CD4-positive, alpha-beta T cell treated with Interferon gamma for 1 hour (primary cell): ENCODE results near the gene GART.
"Not testable (repeated sequence)": the region's sequence is repeated elsewhere in the genome, so short reads cannot be mapped to it uniquely, and the experiment has no call there.

Experiments used
- DNase-seq: peaks from one replicate; pipeline ENCODE4 v3.0.0-alpha.2; 2020

GART gene

DNA sequence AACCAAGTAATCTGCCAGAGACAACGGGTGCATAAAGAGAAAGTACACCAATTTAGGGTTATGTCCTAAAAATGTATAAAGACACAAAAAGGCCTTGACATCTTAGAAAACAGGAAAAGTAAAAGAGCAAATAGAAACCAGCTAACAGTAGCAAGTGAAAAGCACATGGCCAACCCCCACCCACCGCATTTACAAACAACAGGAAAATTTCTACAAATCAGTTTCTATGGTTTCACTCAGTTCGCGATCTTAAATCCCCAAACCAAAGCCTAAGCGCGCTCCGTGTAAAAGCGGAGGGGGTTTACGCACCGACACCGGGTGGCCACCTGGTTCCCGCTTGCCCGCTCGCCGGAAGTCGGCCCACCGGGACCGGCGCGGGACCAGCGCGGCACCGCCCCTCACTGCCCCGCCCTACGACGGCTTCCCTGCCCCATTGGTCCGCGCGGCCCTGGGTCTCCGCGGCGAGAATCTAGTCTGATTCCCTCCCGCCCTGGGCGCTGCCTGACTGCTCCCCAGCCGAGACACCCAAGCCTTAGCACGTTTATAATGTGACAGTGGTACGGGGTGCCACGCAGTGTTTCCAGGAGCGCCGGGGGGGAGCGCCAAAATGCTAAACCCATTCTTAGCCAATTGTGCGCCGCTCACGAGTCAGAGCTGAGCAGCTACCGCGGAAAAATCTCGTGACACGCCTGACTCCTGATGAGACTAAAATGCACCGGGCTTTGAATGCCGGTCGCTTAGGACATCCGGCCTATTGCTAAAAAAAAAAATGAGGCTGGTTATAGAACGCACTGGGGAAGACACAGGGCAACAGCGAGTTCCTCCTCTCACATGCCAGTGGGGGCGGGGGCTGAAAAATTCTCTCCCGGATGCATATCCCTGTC is at the start of gene GART:
Gene GART (minus strand): TSS at position 362 of the 884 bp plus-strand sequence. CDS start 2,802 bp downstream, outside the sequence.
- peak; percentile 81 for DNase-seq

DNA sequence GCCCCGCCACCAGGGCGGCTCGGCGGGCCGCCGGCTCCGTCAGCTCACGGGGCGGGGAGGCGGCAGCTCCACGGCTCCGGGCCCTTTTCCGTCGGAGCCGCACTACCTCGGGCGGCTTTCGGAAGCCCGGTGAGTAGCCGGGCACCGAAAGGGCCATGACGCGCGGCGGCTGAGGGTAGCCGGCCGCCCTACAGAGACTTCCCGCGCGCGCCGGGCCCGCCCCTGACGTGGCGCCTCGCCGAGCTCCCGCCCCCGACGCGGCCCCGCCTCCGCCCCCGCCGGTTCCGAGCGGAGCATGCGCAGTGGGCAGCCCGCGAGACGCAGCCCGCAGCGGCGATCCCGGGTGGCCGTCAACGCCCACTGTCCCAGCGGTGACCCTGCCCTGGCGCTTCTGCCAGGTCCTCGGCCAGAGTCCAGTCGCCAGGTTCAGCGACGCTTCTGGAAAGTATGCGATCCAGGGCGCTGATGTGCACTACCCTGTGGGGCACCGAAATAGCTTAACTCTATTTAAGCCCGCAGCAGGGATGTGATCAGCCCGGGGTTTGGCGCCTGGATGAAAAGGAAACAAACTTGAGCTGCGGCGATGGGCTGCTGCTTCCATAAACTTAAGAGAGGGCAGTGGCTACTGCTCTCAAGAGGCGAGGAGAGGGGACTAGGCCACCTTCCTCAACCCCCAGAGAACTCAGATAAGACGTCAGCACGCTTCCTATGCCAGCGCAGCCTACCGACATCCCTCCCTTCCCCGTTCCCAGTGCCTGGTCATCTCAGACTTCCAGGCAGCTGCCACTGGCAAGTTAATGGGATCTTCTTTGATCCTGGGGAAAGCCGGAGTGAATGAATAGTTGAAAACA is 46.8 kb upstream of the GART start, which contains the start of gene DONSON:
Gene DONSON (minus strand): TSS at position 200 of the 851 bp plus-strand sequence. CDS start 43 bp downstream, at position 157.
- peak; percentile 84 for DNase-seq

DNA sequence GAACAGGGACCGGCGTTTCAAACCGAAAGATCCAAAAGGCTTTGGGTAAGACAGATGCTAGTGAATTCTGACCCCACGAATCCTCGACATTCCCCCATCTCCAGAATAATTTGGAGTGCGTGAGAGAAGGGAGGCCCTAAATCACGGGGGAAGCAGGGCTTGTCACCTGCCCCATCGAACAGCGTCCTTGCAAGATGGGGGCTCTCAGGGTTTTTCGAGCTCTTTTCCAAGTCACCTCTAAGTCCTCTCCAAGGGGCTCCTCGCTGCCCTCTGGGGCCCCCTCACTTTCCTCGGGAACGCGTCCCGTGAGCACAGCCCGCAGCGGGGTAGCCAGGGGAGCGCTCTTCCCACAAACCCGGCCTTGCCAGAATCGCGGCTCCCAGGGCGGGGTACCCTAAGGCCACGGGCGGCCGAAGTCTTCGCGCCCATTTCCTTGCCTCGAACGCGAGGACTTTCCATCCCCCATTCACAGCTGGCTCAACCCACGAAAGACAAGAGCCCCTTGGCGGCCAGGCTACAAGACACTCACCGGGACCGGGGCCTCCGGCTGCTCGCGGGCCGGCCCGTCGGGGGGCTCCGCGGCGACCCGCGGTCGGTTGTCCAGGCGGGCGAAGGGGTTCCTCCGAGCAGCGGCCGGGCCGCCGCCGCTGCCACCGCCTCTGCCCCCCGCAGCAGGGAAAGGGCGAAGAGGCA is 46.0 kb upstream of the GART start:
- peak; percentile 6 for DNase-seq

DNA sequence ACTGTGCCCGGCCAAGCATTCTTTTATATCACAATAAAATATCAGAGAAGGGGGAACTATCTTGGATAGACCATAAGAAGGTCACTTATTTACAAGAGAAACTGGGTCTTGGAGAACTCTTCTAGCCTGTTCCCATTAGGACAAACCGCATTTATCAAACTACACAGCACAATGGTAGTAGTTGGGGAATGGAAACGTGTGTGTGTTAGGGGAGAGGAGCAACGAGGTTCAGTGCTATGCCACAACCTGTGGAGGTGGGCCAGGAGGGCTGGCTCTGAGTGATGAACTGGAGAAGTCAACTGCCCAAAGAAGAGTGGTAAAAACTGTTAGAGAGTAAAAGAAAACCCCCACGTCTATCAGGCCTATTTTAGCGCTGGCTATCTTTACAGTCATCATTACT is 45.0 kb upstream of the GART start:
- DNase-seq = no peak

DNA sequence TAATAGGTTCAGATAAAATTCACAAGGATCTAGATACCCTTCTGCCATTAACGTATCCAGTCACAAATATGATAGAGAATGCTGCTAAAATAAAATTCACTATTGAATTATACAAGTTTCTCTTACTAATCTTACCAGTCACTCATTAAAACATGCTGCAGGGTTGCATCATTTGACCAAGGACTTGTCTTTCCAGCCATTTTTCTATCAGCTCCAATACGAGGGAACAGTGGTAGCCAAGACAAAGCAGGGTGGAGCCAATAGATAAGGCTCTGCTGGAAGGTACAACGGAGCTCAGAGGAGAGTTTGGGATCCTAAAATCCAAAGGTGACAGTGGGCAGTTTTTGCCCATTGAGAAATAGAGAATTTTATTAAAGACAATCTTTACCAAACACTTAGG is 42.5 kb upstream of the GART start:
- no peak for DNase-seq

DNA sequence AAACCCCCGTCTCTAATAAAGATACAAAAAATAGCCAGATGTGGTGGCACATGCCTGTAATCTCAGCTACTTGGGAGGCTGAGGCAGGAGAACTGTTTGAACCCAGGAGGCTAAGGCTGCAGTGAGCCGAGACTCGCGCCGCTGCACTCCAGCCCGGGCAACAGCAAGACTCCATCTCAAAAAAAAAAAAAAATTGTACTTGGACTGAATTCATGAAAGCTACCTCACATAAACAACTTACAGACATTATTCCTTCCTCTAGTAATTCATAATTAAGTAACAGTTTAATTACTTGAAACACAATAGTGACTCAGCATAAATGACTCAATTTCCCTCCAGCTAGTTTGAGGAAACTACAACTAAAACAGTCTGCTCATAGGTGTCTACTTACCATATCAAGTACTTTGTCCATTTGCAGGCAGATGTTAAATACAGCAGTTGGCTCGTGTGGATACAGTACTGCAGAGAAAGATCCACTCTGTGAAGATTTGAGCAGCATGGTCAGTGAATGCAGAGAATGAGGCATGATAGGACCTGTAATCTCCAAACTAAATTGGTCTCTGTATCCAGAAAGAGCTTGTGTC is 37.1 kb upstream of the GART start:
- DNase-seq = no peak

DNA sequence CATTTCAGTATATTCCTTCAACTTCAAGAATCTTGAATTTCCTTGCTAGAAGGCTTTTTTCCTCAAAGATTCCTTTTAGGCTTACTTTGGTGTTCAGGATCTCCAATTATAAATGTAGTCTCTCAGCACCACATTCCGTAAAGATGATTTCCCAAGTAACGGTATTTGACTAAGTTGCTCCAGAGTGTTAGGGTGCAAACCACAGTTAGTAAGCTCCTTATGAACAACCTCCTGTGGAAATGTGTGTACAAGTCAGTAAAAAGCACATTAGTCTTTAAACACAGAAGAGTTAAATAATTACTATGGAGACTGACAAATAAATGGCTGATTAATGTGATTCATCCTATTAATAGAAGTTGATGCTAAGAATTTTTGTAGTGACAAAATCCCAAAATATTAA is 36.3 kb upstream of the GART start:
- no peak for DNase-seq

DNA sequence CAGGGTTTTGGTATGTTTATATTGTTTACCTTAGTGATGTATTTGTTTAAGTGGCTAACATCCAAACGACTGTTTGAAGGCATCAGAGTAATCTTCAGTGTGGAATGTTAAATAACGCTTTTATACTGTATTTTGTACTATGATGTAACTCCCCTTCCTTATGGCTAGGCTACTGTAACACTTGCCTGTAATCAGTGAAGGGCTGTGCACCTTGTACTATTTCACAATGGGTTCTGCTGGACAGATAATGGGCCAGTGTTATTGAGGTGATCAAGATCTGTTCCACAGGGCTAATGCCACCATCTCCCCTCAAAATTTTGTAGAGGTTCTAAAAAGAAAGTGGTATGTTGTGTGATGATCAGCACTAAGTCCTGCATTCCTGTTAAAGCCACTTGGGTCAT is 34.8 kb upstream of the GART start:
- DNase-seq = not testable (repeated sequence)

DNA sequence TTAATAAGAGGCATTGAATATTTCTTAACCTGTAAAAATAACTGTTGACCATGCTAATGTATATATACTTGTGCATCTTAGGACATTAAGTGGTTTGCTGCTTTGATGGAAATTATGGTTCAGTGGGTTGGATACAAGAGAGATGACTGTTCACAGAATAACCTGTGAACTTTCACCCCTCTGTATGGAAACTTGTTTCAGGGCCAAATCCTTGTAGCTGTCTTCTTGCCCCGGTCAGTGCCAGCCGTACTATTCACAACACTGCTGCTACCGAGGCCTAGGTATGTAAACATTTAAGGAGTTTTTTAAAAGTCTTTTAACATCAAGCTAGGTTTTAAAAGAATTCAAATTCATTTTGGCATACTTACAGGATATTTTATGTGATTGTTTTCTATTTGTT is 30.4 kb upstream of the GART start:
- no peak for DNase-seq

DNA sequence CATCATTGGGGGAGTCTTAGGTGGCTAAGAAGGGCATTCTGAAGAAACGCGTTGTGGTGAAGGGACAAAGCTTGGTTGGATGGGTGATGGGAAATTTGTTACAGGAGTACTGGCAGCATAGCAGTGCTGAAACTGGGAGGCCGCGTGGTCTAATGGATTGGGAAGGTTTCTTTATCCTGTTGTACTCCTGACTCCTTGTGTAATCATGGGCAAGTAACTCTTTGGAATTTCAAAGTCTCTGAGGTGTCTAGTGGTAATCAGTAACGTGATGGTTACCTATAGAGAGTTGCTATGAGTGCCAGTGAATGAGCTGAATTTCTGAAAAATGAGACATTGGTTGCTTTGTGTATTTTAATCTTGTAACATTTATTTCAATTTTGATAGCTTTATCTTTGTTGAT is 28.1 kb upstream of the GART start:
- no peak for DNase-seq

DNA sequence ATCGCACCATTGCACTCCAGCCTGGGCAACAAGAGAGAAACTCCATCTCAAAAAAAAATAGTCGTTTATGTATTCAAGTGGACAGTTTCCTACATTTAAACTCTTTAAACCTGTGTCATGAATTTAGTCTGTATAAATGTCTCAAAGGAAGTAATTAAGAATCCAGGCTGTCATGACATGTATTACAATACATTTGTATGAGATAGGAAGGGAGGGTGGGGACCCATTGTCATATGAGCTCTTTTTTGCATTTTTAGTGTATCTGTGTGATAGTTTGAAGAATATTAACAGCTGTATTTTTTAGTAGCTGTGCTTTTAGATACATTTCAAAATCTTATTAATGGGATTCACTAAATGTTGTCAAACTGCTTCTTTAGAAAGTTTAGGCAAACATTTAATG is 26.5 kb upstream of the GART start:
- no peak for DNase-seq

DNA sequence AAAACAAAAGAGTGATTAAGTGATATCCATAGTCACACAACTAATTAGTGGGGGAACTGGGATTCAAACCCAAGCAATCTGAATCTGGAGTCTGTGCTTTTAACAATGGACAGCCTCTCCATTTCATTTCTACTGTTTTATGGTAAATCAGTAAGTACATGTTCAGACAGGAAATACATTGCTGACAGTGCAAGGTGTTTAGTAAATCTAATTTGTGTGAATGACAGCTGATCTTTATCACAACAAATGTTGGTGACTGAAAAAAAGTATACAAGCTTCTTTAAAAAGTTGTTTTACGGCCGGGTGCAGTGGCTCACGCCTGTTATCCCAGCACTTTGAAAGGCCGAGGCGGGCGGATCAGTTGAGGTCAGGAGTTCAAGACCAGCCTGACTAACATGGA is 26.0 kb upstream of the GART start:
- DNase-seq = no peak

DNA sequence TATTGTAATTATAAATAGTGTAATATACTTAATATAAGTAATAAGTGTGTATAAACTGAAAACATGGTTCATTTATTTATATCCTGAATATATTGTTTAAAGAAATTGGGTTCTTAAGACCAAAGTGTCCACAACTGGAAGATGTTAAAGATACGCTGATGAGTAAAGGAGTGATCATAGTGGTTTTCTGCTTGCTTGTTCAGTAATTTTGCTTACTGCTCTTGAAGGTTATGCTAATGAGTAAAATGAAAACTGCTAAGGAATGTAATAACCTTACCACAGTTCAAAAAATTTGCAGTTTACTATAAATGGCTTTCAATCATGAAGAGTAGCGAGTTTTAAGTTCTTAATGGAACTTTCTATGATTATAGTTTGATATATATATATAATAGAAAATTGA is 24.6 kb upstream of the GART start:
- no peak for DNase-seq

DNA sequence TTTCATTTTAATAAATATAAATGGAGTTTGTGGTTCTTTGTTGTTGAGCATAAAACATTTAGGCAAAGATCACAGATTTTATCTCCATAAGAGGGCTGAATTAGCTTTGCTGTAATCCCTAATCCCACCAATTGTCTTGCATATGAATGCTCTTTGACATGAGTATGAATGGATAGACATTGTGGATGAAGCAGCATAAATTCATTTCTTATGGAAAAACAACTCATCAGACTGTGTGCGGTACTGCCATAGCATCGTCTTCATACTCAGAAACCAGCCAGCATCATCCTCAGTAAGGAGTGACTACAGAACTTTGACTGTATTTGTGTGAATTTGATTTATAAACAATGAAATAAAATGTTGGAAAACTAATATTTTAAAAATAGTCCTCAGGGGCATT is 20.5 kb upstream of the GART start:
- DNase-seq = no peak

DNA sequence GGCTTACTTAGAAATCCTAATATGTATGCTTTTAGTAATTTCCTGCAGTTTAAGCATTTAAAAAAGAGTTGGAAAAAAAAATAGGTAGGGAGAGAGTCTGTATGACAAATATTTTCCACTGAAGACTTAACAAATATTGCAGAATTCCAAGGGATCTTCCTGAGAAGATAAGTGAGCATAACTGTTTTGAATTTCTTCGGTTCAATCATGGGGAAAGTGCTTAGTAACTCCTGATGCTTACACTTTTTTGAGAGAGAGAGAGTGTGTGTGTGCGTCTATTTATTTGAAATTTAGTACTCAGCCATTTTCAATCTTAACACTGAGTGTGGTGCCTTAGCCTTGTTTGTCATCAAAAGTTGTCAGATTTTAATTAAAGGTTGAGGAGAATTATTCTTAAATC is 19.5 kb upstream of the GART start:
- no peak for DNase-seq

DNA sequence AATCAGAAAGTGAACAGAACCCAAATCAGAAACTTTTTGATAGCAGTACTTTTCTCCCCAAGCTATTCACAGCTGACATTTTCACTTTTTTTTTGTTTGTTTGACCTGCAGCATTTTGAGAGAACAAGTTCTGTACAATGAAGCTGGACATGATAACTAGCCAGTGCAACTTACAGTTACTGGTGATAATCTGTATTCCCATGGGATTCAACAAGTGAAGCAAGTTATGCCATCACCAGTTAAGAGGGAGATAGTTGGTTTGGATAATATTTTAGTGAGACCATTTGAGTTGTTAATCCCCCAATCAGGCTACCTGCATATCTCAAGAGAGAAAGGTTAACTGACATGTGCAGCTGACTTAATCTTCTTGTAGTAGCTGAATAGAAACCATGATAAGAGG is 19.0 kb upstream of the GART start:
- DNase-seq = no peak

DNA sequence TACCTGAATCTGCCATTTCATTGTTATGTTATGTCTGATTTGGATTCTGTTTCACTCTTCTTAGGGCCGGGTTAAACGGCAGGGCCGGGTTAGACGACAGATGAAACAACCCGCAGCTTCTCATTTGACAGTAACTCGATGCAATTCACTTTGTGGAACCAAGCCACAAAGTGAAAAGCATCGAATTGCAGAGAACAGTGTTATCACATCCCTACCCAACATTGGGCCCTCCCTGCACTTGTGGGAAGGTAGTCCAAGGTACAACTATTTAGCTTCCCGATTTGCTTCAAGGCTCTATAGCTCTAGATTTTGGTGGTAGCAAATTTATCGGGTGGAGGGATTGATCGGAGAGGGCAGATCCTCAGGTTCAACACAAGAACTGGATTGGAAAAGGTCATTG is 17.9 kb upstream of the GART start:
- DNase-seq = no peak

DNA sequence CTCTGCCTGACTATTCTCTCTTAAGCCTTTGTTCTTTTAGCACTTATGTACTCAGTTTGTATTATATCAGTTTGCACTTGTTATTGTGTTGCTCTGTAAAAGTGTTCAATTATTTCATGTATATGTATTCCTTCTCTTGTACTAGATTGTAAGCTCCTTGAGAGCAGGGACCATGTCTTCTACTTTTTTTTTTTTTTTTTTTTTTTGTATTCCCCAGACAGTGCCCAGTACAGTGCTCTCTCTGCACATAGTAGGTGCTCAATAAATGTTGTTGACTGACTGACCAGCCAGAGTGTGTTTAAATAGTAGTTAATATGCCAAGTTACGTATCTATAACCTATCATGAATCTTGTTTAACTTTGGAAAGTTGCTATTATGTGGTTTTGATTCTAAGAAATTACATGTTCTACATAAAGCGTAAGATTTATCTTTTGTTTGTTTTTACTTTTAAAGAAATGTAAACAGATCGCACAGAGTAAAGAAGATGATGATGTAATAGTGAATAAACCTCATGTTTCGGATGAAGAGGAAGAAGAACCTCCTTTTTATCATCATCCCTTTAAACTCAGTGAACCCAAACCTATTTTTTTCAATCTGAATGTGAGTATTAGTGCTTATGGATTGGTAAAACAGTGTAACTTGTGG is 17.0 kb upstream of the GART start:
- DNase-seq = no peak

DNA sequence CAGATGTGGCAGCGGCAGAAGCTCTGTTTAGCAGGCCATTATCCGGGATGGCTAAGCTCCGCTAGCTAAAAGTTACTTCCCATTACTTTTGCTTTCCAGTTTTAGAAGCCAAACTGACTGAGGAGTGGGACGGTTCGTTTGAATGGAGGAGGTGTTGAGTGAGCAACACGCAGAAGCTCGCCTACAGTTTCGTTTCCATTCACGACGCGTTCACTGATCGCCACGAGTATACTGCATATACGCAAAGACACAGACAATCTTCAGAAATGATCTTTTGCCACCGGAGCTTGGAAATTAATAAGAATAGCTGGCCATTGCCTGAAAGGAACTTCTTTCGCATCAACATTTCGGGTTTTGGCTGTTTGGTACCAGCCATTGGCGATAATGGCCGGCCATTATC is 15.5 kb upstream of the GART start:
- no peak for DNase-seq

DNA sequence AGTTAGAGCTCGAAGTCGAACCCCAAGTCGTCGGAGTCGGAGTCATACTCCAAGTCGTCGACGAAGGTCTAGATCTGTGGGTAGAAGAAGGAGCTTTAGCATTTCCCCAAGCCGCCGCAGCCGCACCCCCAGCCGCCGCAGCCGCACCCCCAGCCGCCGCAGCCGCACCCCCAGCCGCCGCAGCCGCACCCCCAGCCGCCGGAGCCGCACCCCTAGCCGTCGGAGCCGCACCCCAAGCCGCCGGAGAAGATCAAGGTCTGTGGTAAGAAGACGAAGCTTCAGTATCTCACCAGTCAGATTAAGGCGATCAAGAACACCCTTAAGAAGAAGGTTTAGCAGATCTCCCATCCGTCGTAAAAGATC is 13.0 kb upstream of the GART start:
- DNase-seq = no peak

DNA sequence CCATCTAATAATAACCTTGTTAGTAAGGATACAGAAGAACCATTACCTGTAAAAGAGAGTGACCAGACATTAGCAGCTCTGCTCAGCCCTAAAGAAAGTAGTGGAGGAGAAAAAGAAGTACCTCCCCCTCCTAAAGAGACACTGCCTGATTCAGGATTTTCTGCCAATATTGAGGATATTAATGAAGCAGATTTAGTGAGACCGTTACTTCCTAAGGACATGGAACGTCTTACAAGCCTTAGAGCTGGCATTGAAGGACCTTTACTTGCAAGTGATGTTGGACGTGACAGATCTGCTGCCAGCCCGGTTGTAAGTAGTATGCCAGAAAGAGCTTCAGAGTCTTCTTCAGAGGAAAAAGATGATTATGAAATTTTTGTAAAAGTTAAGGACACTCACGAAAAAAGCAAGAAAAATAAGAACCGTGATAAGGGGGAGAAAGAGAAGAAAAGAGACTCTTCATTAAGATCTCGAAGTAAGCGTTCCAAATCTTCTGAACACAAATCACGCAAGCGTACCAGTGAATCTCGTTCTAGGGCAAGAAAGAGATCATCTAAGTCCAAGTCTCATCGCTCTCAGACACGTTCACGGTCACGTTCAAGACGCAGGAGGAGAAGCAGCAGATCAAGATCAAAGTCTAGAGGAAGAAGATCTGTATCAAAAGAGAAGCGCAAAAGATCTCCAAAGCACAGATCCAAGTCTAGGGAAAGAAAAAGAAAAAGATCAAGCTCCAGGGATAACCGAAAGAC is 12.5 kb upstream of the GART start:
- no peak for DNase-seq
